ENCODE results near the gene PRG2.

Gene PRG2

DNA sequence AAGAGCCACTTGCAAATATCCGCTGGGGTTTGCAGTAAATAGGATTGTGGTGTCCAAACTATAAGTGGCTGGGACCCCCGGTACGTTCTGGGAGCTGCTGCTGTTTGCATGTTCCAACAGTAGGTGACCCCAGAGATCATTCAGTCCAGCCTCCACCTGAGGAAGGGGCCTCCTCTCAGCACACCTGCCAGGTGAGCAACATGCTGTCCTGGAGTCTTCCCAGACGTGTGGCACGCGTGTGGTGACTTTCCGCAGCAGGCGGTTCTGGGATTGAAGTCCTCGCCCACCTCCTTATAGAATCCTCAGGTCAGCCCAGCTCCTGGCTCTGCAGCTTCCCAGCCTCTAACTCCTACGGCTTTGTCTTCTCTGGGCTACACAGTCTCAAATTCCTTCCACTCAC lies 45.6 kb downstream of the PRG2 start:
- Histone ChIP-seq H3K27me3 (ENCODE audit: insufficient read depth, low read depth, severe bottlenecking) (no peaks in the 10 kb centered on the region), H3K4me3 (ENCODE audit: low read depth, low read length) (no peak overlapping the region), H3K27ac (no peak overlapping the region), H3K36me3 (no peaks in the 10 kb centered on the region), H3K9me3 (ENCODE audit: severe bottlenecking) (no peaks in the 10 kb centered on the region)
- no peak for DNase-seq
- TF ChIP-seq, protein P1, sequence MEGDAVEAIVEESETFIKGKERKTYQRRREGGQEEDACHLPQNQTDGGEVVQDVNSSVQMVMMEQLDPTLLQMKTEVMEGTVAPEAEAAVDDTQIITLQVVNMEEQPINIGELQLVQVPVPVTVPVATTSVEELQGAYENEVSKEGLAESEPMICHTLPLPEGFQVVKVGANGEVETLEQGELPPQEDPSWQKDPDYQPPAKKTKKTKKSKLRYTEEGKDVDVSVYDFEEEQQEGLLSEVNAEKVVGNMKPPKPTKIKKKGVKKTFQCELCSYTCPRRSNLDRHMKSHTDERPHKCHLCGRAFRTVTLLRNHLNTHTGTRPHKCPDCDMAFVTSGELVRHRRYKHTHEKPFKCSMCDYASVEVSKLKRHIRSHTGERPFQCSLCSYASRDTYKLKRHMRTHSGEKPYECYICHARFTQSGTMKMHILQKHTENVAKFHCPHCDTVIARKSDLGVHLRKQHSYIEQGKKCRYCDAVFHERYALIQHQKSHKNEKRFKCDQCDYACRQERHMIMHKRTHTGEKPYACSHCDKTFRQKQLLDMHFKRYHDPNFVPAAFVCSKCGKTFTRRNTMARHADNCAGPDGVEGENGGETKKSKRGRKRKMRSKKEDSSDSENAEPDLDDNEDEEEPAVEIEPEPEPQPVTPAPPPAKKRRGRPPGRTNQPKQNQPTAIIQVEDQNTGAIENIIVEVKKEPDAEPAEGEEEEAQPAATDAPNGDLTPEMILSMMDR (IDR thresholded peaks at IDR 0.05; ENCODE audit: low read depth, low read length) = 0 out of 2 replicates have a peak, but pooled peaks have one; percentile 0

DNA sequence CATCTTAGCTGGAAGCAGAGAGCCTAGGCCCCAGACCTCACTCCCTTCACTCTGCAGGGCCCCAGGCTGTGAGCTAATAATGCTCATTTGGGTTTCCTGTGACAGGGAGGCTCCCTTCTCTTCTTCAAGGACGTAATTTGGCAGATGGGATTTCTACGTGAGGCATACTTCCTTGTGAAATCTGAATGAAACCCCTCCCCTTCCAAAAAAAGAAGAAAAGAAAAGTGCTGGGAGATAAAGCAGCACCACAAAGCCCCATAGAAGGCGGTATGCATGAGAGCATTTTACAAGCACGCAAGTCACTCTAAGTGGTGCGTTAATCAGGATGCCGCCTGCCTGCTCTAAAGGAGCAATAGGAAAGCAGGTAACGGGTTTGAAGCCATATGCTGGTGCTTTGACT lies 46.6 kb downstream of the PRG2 start:
- no peaks in the 10 kb centered on the region for H3K36me3 ChIP-seq
- H3K4me3 ChIP-seq (ENCODE audit: low read depth, low read length) = no peak overlapping the region
- H3K27me3 ChIP-seq (ENCODE audit: insufficient read depth, low read depth, severe bottlenecking) = no peaks in the 10 kb centered on the region
- DNase-seq = no peak
- no peaks in the 10 kb centered on the region for H3K9me3 ChIP-seq (ENCODE audit: severe bottlenecking)
- no peak overlapping the region for H3K27ac ChIP-seq
- TF ChIP-seq, protein P1 (IDR thresholded peaks at IDR 0.05; ENCODE audit: low read depth, low read length) = no peak

DNA sequence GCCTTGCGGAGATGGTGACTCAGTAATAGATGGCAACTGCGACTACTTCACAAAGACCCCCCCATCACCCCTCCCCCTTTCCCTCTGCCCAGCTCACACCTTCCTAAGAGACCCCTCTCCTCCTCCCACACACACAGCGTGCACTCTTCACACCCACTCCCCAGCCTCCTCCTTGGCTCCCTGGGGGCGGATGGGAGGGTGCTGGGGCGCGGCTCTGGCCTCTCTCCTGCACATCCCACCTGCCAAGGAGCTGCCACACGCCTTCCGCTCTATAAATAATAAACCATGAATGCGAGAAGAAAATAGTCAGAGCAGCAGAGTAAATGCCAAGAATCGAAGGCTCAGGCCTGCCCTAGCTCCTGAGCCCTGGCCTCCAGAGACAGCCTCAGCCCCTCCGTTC lies 47.7 kb downstream of the PRG2 start:
- H3K27me3 ChIP-seq (ENCODE audit: insufficient read depth, low read depth, severe bottlenecking) = no peaks in the 10 kb centered on the region
- no peaks in the 10 kb centered on the region for H3K36me3 ChIP-seq
- no peaks in the 10 kb centered on the region for H3K9me3 ChIP-seq (ENCODE audit: severe bottlenecking)
- TF ChIP-seq, protein P1 (IDR thresholded peaks at IDR 0.05; ENCODE audit: low read depth, low read length) = no peak
- no peak for DNase-seq
- no peak overlapping the region for H3K4me3 ChIP-seq (ENCODE audit: low read depth, low read length)
- no peak overlapping the region for H3K27ac ChIP-seq

DNA sequence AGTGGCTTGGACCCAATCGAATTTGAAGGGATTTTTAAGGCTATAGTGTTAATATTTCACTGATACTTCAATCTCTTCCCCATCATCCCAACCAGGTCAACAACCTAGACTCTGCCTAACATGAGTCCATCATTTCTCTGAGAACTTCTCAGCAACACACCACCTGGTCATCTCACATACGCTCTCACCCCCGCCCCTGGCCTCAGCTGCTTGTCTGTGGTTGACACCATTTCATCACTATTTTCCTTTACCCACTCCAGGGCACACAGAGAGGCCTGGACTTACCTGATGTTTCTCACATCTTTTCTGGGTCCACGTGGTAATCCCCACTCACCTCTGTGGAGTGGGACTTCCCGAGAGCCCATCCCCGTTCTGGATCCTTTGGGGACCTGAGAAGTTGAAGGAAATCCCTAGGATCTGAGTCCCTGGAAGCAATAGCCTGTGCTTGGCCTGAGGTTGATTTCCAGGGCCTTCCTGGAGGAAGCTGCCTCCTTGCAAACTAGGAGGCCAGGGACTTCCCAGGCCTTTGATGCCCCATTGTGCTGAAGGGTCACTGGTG lies 49.1 kb downstream of the PRG2 start:
- no peaks in the 10 kb centered on the region for H3K36me3 ChIP-seq
- H3K27me3 ChIP-seq (ENCODE audit: insufficient read depth, low read depth, severe bottlenecking) = no peaks in the 10 kb centered on the region
- H3K4me3 ChIP-seq (ENCODE audit: low read depth, low read length) = no peak overlapping the region
- no peak overlapping the region for H3K27ac ChIP-seq
- no peak for DNase-seq
- TF ChIP-seq, protein P1 (IDR thresholded peaks at IDR 0.05; ENCODE audit: low read depth, low read length) = no peak
- no peaks in the 10 kb centered on the region for H3K9me3 ChIP-seq (ENCODE audit: severe bottlenecking)

DNA sequence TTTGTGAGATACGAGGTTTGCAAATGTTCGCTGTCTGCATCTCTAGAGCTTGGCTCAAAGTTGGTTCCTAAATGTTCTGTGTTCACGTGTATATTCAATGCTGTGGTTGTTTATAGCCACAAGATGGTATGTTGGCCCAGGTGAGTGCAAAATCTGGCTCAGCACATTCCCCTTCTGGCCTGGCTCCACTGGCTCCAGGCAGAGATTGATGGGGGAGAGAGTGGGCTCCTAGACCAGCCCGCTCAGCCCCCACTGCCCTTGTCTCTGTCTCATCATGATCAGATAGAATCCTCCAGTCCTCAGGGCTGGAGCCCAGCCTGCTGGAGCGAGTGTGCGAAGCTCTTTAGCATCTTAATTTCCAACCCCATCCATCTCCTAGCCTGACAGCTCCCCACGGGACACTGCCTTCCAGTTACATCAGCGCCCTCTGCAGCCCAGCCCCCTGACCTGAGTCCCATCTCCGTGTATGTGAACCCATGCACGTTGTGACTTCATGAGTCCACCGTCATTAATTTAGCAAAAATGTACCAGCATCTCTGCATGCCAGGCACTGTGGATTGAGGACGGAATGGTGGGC lies 50.3 kb downstream of the PRG2 start:
- H3K27ac ChIP-seq = no peak overlapping the region
- no peaks in the 10 kb centered on the region for H3K9me3 ChIP-seq (ENCODE audit: severe bottlenecking)
- H3K27me3 ChIP-seq (ENCODE audit: insufficient read depth, low read depth, severe bottlenecking) = no peaks in the 10 kb centered on the region
- TF ChIP-seq, protein P1 (IDR thresholded peaks at IDR 0.05; ENCODE audit: low read depth, low read length) = peak; percentile 78
- DNase-seq = peak; percentile 92
- peaks cover 4% of the 10 kb centered on the region for H3K36me3 ChIP-seq
- H3K4me3 ChIP-seq (ENCODE audit: low read depth, low read length) = no peak overlapping the region

DNA sequence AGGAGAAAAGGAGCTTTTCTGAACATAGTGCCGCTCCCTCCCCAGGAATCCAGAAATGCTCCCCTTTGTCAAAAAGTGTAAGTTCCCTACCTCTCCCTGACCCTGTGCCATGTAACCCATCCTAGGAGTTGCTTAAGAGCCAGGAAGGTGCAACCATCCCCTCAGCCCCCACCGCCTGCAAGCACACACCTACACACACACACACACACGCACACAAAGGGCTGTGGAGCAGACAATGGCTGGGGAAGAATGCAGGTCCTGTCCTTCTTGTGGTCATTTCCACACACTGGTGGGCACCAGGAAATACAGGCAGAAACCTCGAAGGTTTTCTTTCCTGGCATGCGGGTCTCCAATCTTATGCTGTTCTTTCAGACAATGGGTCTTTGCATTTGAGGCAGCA lies 51.1 kb downstream of the PRG2 start:
- H3K27me3 ChIP-seq (ENCODE audit: insufficient read depth, low read depth, severe bottlenecking) = no peaks in the 10 kb centered on the region
- H3K27ac ChIP-seq = no peak overlapping the region
- DNase-seq = no peak
- TF ChIP-seq, protein P1 (IDR thresholded peaks at IDR 0.05; ENCODE audit: low read depth, low read length) = no peak
- no peak overlapping the region for H3K4me3 ChIP-seq (ENCODE audit: low read depth, low read length)
- peaks cover 11% of the 10 kb centered on the region for H3K36me3 ChIP-seq
- no peaks in the 10 kb centered on the region for H3K9me3 ChIP-seq (ENCODE audit: severe bottlenecking)
